OCI-LY7 (cell line): ENCODE results near the gene OOEP. TPM values are rescaled to one million over a fixed set of nuclear protein-coding genes. Genes with fewer than 3 reads are reported as not detected.
"Not testable (repeated sequence)": the region's sequence is repeated elsewhere in the genome, so short reads cannot be mapped to it uniquely, and the experiment has no call there.

Source experiments
- BruUV-seq: library from RNA; stranded (reverse); fragments of 400-500 nt; replicated peaks from 2 replicates; lab custom pipeline; 2021; lab: Mats Ljungman, UMichigan
- CTCF ChIA-PET: fragments of 300-600 bp; sonication (Branson Sonifier 250); formaldehyde crosslinking; loops from one replicate; lab custom pipeline; 2022; ENCODE audit warnings: antibody characterized with exemption; ENCODE audit not compliant: unreplicated experiment; lab: Charles Lee
- POLR2A ChIA-PET: fragments of 300-600 bp; sonication (Branson Sonifier 250); formaldehyde crosslinking; loops from one replicate; lab custom pipeline; 2022; ENCODE audit warnings: antibody characterized with exemption; lab: Charles Lee
- DNase-seq: peaks from one replicate; pipeline ENCODE4 v3.0.0-alpha.2; 2015; ENCODE audit warnings: low spot score
- H2AFZ ChIP-seq: fragments of 200-600 bp; sonication (generic), shearing (Covaris generic); 2 replicates; pipeline ENCODE4 v1.6.1; 2014; ENCODE audit warnings: mild to moderate bottlenecking, antibody characterized with exemption, low read length, moderate library complexity
- H3K27ac ChIP-seq: fragments of 200-600 bp; sonication (generic); 2 replicates; pipeline ENCODE4 v1.5.1; 2014; ENCODE audit warnings: mixed run types, low read depth, mild to moderate bottlenecking, moderate library complexity, low read length, inconsistent platforms; ENCODE audit not compliant: poor library complexity, severe bottlenecking
- H3K36me3 ChIP-seq: fragments of 200-600 bp; sonication (generic); 2 replicates; pipeline ENCODE4 v1.6.1; 2014; ENCODE audit warnings: mild to moderate bottlenecking, antibody characterized with exemption, low read length, moderate library complexity, mixed read lengths; ENCODE audit not compliant: insufficient read depth
- H3K4me1 ChIP-seq: fragments of 200-600 bp; sonication (generic); 2 replicates; pipeline ENCODE4 v1.5.1; 2014; ENCODE audit warnings: mild to moderate bottlenecking, low read length; ENCODE audit not compliant: insufficient read depth, poor library complexity, severe bottlenecking
- H3K4me2 ChIP-seq: fragments of 200-600 bp; sonication (generic); 2 replicates; pipeline ENCODE4 v1.6.1; 2014; ENCODE audit warnings: mild to moderate bottlenecking, low read length
- H3K4me3 ChIP-seq: fragments of 200-600 bp; sonication (generic); 2 replicates; pipeline ENCODE4 v1.5.1; 2014; ENCODE audit warnings: mild to moderate bottlenecking, low read depth, low read length; ENCODE audit not compliant: poor library complexity, severe bottlenecking
- H3K79me2 ChIP-seq: fragments of 200-600 bp; sonication (generic); 2 replicates; pipeline ENCODE4 v1.6.1; 2016; ENCODE audit warnings: low read depth, mild to moderate bottlenecking, low read length, moderate library complexity, mixed read lengths; ENCODE audit not compliant: insufficient read depth
- H3K9me2 ChIP-seq: fragments of 200-600 bp; sonication (generic); 2 replicates; pipeline ENCODE4 v1.6.1; 2016; ENCODE audit warnings: mild to moderate bottlenecking, low read length, mixed read lengths; ENCODE audit not compliant: insufficient read depth
- H3K9me3 ChIP-seq: fragments of 200-600 bp; sonication (generic); 2 replicates; pipeline ENCODE4 v1.6.1; 2014; ENCODE audit warnings: mild to moderate bottlenecking, mixed run types, low read length, mixed read lengths
- H4K20me1 ChIP-seq: fragments of 200-600 bp; sonication (generic); 2 replicates; pipeline ENCODE4 v1.6.1; 2014; ENCODE audit warnings: mild to moderate bottlenecking, antibody characterized with exemption, low read length, moderate library complexity, mixed read lengths; ENCODE audit not compliant: insufficient read depth
- EZH2phosphoT487 ChIP-seq: fragments of 200-600 bp; sonication (generic); IDR thresholded peaks from 2 replicates; pipeline ENCODE4 v1.6.1; 2018; ENCODE audit warnings: low read depth, borderline replicate concordance, mild to moderate bottlenecking, mixed run types, antibody characterized with exemption, low read length, moderate library complexity, mixed read lengths
- intact Hi-C: fragments of 100-400 bp; cut with micrococcal nuclease; formaldehyde crosslinking; loops from one replicate; pipeline ENCODE4 v1.10.0; 2022; ENCODE audit not compliant: unreplicated experiment
- total RNA-seq, 2 experiments: library from RNA; depleted of rRNA in 1 of 2; stranded (reverse); fragments of >200 nt in 1 of 2; shearing (Covaris generic) in 1 of 2; gene quantifications; 2 replicates each; pipeline ENCODE4 v1.2.3, GENCODE V29; 2014 to 2022
- TF ChIP-seq, protein P1 (sequence below): fragments of 200-600 bp; sonication (generic); conservative IDR thresholded peaks from 2 replicates; pipeline ENCODE4 v1.5.1; 2014; ENCODE audit warnings: mild to moderate bottlenecking, antibody characterized with exemption, low read length, moderate library complexity, mixed read lengths

OOEP gene
- total RNA-seq, 2 experiments from 2014 or later, result not detected

DNA sequence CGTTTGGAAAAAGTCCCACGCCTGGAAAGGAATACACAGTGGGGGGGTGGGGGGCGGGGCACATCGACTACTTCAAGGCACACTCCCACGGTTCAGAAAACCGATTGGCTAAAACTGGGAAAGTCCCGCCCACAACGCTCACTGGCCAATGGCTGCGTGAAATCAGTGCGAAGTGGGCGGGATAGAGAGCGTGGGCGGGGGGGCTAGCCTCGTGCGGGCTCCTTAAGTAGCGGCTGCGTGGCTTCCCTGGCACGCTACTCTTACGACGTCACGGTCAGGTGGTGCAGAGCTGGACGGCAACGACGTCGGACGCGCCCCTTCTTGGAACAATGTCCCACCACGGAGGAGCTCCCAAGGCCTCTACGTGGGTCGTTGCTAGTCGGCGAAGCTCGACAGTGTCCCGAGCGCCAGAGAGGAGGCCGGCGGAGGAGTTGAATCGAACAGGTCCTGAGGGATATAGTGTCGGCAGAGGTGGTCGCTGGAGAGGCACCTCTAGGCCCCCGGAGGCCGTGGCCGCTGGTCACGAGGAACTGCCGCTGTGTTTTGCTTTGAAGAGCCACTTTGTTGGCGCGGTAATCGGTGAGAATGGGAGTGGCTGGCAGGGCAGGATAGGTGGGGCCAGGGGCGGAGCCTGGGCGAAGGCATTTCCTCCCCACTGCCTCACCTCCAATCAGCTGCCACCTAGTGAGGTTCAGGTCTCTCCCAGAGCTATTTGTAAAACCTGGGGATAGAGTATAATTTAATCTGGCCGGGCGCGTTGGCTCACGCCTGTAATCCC, 25.1 kb upstream of the OOEP start, which contains the start of gene DDX43:
Gene DDX43, plus strand, starts transcription at position 252 of the 778 bp plus-strand sequence. Its CDS starts 78 bp downstream, at position 330.
- no peaks in the 10 kb centered on the region for H3K4me1 ChIP-seq
- POLR2A ChIA-PET, result interaction anchor here (0.6 to 0.7 kb wide), 2 partner anchors 14 to 661 kb away, joined by 3 to 4 read pairs; no protein-coding TSS in a partner anchor
- no peaks in the 10 kb centered on the region for H4K20me1 ChIP-seq
- no peak within 1 kb of the TSS for H3K4me3 ChIP-seq
- no TSS peak for BruUV-seq
- H2AFZ ChIP-seq, result no peak within 1 kb of the TSS
- H3K79me2 ChIP-seq, result no peaks in the 10 kb centered on the region
- no peak for TF ChIP-seq EZH2phosphoT487
- TF ChIP-seq, protein P1, sequence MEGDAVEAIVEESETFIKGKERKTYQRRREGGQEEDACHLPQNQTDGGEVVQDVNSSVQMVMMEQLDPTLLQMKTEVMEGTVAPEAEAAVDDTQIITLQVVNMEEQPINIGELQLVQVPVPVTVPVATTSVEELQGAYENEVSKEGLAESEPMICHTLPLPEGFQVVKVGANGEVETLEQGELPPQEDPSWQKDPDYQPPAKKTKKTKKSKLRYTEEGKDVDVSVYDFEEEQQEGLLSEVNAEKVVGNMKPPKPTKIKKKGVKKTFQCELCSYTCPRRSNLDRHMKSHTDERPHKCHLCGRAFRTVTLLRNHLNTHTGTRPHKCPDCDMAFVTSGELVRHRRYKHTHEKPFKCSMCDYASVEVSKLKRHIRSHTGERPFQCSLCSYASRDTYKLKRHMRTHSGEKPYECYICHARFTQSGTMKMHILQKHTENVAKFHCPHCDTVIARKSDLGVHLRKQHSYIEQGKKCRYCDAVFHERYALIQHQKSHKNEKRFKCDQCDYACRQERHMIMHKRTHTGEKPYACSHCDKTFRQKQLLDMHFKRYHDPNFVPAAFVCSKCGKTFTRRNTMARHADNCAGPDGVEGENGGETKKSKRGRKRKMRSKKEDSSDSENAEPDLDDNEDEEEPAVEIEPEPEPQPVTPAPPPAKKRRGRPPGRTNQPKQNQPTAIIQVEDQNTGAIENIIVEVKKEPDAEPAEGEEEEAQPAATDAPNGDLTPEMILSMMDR, result no peak
- DNase-seq, result no peak
- intact Hi-C loops, result no loop called here
- H3K9me3 ChIP-seq, result no peaks in the 10 kb centered on the region
- no peaks in the 10 kb centered on the region for H3K36me3 ChIP-seq
- H3K27ac ChIP-seq, result no peak within 1 kb of the TSS
- no peak within 1 kb of the TSS for H3K4me2 ChIP-seq
- CTCF ChIA-PET, result interaction anchor here (0.5 kb wide), 1 partner anchor 18 kb away, joined by 3 read pairs; no protein-coding TSS in a partner anchor
- H3K9me2 ChIP-seq, result no peaks in the 10 kb centered on the region

DNA sequence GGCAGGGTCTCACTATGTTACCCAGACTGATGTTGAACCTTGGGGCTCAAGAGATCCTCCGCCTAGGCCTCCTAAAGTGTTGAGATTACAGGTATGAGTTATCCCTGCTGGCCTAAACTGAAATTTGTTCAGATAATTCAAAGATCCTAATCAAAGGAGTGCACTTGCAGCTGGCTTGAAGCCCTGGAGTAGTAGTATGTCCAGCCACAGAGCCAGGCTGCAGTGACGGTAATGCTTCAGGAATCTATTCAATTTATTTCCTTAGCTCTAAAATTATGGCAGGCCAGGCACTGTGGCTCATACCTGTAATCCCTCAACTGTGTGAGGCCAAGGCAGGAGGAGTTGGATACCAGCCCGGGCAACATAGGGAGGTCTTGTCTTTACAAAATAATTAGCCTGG, 23.6 kb upstream of the OOEP start:
- TF ChIP-seq EZH2phosphoT487, result no peak
- H4K20me1 ChIP-seq, result no peaks in the 10 kb centered on the region
- H3K4me1 ChIP-seq, result peaks cover 3% of the 10 kb centered on the region
- no peak for DNase-seq
- H3K4me2 ChIP-seq, result no peak overlapping the region
- ChIA-PET POLR2A (interaction anchor here (0.5 to 1.6 kb wide), 2 partner anchors 13 to 174 kb away, joined by 3 to 11 read pairs; no protein-coding TSS in a partner anchor), CTCF (interaction anchor here (0.5 kb wide), 1 partner anchor 222 kb away, joined by 3 read pairs; no protein-coding TSS in a partner anchor)
- no peaks in the 10 kb centered on the region for H3K79me2 ChIP-seq
- H3K27ac ChIP-seq, result no peak overlapping the region
- no peaks in the 10 kb centered on the region for H3K36me3 ChIP-seq
- no peaks in the 10 kb centered on the region for H3K9me2 ChIP-seq
- intact Hi-C loops, result no loop called here
- H2AFZ ChIP-seq, result no peak overlapping the region
- H3K4me3 ChIP-seq, result no peak overlapping the region
- no TSS peak for BruUV-seq
- H3K9me3 ChIP-seq, result no peaks in the 10 kb centered on the region

DNA sequence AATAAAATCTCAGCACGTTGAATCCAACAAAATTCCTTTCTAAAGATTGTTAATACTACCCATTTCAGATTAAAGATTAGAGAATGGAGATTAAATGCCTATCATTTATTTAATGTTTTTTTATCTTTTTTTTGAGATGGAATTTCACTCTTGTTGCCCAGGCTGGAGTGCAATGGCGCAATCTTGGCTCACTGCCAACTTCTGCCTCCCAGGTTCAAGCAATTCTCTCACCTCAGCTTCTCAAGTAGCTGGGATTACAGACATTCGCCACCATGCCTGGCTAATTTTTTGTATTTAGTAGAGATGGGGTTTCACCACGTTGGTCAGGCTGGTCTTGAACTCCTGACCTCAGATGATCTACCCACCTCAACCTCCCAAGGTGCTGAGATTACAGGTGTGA, 22.5 kb upstream of the OOEP start:
- H3K4me3 ChIP-seq, H3K9me2 ChIP-seq, intact Hi-C loops, H3K9me3 ChIP-seq, H2AFZ ChIP-seq, H3K36me3 ChIP-seq, H3K79me2 ChIP-seq, BruUV-seq, H3K27ac ChIP-seq, H4K20me1 ChIP-seq, CTCF ChIA-PET, H3K4me2 ChIP-seq, H3K4me1 ChIP-seq, DNase-seq: not testable (repeated sequence)
- POLR2A ChIA-PET, result interaction anchor here (0.5 to 1.6 kb wide), 3 partner anchors 11 to 20 kb away, joined by 3 to 11 read pairs (median 5); no protein-coding TSS in a partner anchor
